Choroid plexus epithelial cell (primary cell): ENCODE measurements around the gene PLK3.

Source experiments
- DNase-seq: peaks from one replicate; pipeline ENCODE4 v3.0.0-alpha.2; 2010; ENCODE audit warnings: low read depth
- H3K4me3 ChIP-seq: 2 replicates; pipeline ENCODE4 v1.5.1; 2011; ENCODE audit warnings: low read depth, mild to moderate bottlenecking, control low read depth, low read length, moderate library complexity
- CTCF ChIP-seq: conservative IDR thresholded peaks from 2 replicates; pipeline ENCODE4 v1.5.1; 2011; ENCODE audit warnings: low read depth, mild to moderate bottlenecking, control low read depth, inconsistent platforms, low read length, moderate library complexity

PLK3 gene

GRCh38 chr1:44783697-44784093 lies 16.5 kb upstream of the PLK3 start:
- DNase-seq: no peak
- no peak for TF ChIP-seq CTCF
- peak overlapping the region; percentile 51 for H3K4me3 ChIP-seq

DNA sequence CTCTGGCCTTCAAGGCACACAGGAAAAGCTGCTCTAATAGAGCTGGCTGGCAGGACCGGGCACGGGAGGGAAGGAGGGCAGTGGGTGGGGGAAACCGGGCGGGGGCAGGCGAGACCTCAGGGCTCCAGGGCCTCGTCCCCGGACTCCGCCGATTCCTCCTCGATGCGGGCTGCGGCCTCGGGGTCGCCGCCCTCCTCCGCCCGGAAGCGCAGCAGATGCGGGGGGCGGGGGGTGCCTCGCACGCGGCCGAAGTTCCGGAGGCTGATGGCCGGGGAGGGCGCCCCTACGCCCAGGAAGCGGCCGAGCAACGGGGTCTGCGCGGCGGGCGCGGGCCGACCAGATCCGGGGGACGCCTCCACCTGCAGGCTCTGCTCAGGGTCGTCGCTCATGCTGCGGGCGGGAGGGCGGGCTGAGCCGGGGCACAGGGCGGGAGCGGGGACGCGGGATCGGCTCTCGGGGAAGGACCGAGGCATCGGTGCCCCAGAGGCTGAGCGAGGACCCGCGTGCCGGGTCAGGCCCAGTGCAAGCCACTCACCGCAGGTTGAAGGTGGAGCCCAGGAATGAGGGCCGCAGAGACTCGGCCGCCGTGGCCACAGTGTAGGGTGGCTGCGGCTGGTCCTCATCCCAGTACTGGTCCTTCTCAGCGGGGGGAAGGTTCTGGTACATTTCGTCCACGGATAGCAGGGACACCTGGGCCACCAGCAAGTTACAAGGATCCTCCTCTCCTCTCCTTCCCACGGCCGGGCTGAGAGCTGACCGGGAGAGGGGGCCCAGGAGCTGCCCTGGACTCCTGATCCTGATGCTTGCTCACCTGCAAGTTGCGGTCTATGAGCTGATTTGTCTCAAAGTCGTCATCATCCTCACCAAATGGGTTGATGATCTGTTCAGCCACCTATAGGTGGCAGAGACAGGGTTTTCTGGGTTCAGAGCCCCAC lies 15.8 kb upstream of the PLK3 start:
- TF ChIP-seq CTCF: peak; percentile 33
- no peak for DNase-seq

GRCh38 chr1:44785029-44785380 lies 15.2 kb upstream of the PLK3 start:
- no peak overlapping the region for H3K4me3 ChIP-seq
- TF ChIP-seq CTCF: no peak
- no peak for DNase-seq

More for the DNA sequence above, 15.8 kb upstream of the PLK3 start:
- peak overlapping the region; percentile 51 for H3K4me3 ChIP-seq

GRCh38 chr1:44785501-44786137 lies 14.6 kb upstream of the PLK3 start:
- TF ChIP-seq CTCF: no peak
- DNase-seq: no peak
- peak overlapping the region; percentile 56 for H3K4me3 ChIP-seq

DNA sequence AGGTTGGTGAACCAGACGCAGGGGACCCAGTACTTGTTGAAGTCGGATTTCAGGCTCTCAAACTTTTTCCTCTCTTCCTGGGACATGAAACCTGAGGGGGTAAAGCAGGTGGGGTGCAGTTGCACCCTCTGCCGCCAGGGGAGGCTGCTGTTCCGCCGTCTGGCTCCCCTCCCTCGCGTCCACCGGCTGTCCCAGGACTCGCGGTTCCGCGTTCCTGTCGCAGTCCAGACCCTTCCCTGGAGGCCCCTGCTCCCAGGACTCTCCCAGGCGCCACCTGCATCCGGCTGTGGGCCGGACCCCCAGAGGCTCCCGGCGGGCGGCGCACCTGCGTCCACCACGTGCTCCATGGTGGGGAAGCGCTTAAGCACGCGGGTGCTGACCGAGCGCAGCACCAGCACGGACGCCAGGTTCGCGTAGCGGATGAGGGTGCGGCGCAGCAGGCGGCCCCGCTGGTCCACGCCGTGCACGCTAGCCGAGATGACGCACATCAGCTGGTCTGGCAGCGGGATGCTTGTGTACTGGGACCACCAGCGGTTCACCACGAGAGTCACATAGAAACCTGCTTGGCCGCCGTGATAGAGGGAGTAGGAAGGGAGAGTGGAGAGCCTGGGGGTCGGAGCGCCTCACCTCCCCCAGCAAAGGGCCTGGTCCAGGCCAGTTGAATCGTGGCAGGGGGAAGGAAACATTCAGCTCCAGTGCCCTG lies 13.9 kb upstream of the PLK3 start:
- DNase-seq: peak; percentile 88
- TF ChIP-seq CTCF: peak; percentile 98
- H3K4me3 ChIP-seq: peak overlapping the region; percentile 56

GRCh38 chr1:44786841-44787426 lies 13.2 kb upstream of the PLK3 start:
- no peak overlapping the region for H3K4me3 ChIP-seq
- TF ChIP-seq CTCF: no peak
- no peak for DNase-seq
